ENCODE results near the gene PLG.
"Not testable (repeated sequence)": the region's sequence is repeated elsewhere in the genome, so short reads cannot be mapped to it uniquely, and the experiment has no call there.

PLG gene

DNA sequence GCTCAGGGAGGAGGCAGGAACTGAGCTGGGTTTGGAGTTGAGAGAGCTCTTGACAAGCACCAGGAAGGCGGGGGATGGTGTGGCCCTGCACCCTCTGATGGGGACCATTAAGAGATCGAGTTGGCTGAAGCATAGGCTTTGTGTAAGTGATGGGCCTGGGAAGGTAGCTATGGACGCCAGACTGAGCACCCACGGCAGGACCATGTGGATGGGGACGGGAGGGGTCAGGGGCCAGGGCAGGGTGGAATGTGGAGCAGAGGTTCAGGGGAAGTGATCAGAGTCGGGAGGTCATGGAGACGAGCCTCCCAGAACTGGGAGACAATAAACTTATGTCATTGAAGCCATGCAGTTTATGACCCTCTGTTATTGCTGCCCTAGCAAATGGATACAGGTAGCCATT is 81.7 kb downstream of the PLG start:
- DNase-seq (ENCODE audit: low read depth): no peak
- TF ChIP-seq, protein P1, sequence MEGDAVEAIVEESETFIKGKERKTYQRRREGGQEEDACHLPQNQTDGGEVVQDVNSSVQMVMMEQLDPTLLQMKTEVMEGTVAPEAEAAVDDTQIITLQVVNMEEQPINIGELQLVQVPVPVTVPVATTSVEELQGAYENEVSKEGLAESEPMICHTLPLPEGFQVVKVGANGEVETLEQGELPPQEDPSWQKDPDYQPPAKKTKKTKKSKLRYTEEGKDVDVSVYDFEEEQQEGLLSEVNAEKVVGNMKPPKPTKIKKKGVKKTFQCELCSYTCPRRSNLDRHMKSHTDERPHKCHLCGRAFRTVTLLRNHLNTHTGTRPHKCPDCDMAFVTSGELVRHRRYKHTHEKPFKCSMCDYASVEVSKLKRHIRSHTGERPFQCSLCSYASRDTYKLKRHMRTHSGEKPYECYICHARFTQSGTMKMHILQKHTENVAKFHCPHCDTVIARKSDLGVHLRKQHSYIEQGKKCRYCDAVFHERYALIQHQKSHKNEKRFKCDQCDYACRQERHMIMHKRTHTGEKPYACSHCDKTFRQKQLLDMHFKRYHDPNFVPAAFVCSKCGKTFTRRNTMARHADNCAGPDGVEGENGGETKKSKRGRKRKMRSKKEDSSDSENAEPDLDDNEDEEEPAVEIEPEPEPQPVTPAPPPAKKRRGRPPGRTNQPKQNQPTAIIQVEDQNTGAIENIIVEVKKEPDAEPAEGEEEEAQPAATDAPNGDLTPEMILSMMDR (conservative IDR thresholded peaks at IDR 0.05; ENCODE audit: low read depth, low read length): no peak
- H3K4me3 ChIP-seq (ENCODE audit: low read length): no peak overlapping the region

DNA sequence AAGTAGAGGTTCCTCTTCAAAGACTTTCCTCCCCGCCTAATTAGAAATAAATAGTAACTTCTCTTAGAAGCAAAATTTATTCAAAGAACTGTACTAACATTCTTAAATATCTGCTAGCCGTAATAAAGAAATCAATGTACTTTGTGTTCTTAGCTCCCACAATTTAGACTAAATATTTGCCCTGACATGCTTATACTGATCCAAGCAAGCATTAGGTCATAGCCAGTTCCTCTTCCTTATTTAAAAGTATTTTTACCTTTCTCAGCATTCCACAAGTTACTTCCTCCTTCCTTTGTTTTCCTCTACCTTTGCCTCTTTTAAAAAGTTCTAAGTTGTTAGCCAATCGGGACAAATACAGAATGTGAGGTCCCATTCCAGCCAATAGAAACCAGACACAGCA is 86.1 kb downstream of the PLG start:
- not testable (repeated sequence) for H3K4me3 ChIP-seq (ENCODE audit: low read length); DNase-seq (ENCODE audit: low read depth)

DNA sequence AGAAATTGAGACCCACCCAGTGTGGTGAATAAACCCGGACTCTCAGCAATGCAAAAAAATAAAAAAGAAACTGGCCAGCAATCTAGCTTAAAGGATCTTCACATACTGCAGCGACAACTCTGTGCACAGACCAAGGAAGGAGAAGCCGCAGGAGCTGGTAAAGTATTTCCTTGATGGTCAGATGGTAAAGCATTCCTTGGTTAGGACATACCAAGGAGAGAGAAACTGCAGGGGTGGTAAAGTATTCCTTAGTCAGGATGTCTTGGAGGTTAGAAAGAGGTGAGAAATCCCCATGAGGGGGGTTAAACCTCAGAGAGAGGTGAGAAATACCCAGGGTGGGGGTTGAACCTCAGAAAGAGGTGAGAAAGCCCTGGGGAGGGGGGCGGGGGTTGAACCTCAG is 86.8 kb downstream of the PLG start:
- TF ChIP-seq, protein P1 (conservative IDR thresholded peaks at IDR 0.05; ENCODE audit: low read depth, low read length): no peak
- no peak overlapping the region for H3K4me3 ChIP-seq (ENCODE audit: low read length)
- DNase-seq (ENCODE audit: low read depth): no peak

DNA sequence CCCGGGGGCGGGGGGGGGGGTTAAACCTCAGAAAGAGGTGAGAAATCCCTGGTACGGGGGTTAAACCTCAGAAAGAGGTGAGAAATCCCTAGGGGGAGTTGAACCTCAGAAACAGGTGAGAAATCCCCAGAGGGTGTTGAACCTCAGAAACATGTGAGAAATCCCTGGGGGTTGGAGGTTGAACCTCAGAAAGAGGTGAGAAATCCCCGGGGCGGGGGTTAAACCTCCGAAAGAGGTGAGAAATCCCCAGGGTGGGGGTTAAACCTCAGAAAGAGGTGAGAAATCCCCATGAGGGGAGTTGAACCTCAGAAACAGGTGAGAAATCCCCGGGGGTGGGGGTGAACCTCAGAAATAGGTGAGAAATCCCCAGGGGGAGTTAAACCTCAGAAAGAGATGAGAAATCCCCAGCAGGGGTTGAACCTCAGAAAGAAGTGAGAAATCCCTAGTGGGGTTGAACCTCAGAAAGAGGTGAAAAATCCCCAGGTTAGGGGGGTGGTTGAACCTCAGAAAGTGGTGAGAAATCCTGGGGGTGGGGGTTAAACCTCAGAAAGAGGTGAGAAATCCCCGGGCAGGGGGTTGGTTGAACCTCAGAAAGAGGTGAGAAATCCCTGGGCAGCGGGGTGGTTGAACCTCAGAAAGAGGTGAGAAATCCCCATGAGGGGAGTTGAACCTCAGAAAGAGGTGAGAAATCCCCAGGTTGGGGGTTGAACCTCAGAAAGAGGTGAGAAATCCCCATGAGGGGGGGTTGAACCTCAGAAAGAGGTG is 87.4 kb downstream of the PLG start:
- TF ChIP-seq, protein P1 (conservative IDR thresholded peaks at IDR 0.05; ENCODE audit: low read depth, low read length): no peak
- no peak for DNase-seq (ENCODE audit: low read depth)
- no peak overlapping the region for H3K4me3 ChIP-seq (ENCODE audit: low read length)

DNA sequence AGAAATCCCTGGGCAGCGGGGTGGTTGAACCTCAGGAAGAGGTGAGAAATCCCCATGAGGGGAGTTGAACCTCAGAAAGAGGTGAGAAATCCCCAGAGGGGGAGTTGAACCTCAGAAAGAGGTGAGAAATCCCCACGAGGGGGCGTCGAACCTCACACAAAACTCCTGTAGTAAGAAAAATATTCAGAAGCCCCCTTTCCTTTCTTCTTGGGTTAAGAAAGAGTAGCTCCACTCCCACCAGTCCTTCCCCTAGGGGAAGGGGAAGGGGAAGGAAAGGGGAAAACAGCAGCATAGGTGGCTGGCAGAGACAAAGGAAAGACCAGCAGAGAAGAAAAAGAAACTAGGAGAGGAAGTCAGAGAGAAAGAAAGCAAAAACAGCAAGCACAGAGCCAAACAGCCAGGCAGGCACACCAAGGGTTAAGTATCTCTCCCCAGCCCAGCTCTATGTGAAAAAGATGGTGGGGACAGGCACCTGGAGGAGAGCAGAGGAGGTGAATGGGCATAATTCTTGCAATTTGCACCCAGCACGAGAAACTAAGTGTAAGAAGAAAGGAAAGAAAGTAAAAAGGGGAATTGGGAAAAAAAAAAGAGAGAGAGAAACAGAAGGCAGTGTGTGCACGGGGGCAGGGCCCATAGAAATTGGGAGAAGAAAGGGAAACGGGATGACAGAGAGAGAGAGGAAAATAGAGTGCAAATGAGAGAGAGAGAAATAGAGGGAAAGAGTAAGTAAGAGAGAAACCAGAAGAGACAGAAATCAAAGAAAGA is 88.2 kb downstream of the PLG start:
- H3K4me3 ChIP-seq (ENCODE audit: low read length): no peak overlapping the region
- TF ChIP-seq, protein P1 (conservative IDR thresholded peaks at IDR 0.05; ENCODE audit: low read depth, low read length): no peak
- DNase-seq (ENCODE audit: low read depth): no peak

DNA sequence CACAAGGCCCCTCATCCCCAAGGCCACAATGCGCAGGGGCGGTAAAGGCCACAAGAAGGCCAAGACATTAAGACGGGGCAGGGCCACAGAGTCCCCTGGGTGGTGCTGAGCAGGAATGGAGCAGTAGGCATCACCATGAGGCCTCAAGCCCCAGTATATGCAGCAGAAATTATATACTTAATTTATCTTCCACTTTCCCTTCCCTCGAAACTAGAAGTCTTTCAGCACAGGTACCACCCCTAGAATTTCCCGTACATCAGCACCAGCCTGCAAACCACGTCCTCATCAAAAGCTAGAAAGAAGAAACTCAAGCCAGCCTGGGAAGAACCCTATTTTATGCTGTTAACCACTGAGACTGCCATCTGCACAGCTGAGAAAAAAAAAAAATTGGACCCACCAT is 89.4 kb downstream of the PLG start:
- no peak for DNase-seq (ENCODE audit: low read depth)

DNA sequence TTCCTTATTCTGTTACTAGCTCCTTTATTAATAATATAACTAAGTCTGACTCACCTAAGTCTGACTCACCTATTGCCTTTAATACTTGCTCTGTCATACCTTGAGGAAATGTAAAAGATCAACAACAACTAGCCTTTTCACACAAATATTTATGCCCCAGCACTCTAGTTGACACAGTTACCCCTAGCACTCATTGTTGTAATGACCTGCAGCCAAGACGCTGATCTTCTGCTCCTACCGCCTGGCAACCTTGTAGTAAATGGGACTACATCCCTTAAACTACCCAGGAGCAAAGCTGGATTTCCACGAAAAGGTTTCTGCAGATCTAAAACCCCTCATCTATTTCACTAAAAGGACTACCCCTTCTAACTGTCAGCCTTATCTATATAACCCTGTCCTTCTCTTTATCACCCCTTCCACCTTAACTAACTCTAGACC is 90.0 kb downstream of the PLG start:
- no peak for DNase-seq (ENCODE audit: low read depth)
- H3K4me3 ChIP-seq (ENCODE audit: low read length): no peak overlapping the region
- TF ChIP-seq, protein P1 (conservative IDR thresholded peaks at IDR 0.05; ENCODE audit: low read depth, low read length): no peak

More for the DNA sequence above, 89.4 kb downstream of the PLG start:
- TF ChIP-seq, protein P1 (conservative IDR thresholded peaks at IDR 0.05; ENCODE audit: low read depth, low read length): no peak
- no peak overlapping the region for H3K4me3 ChIP-seq (ENCODE audit: low read length)
